GM12878 (cell line): ENCODE results near the gene HDAC3. TPM values are rescaled to one million over a fixed set of nuclear protein-coding genes. Genes with fewer than 3 reads are reported as not detected.

ENCODE experiments used
- BACH1 ChIP-seq: fragments of 450-650 bp; IDR thresholded peaks from 2 replicates; pipeline ENCODE4 v1.6.1; 2017; ENCODE audit warnings: mild to moderate bottlenecking, borderline replicate concordance
- BRCA1 ChIP-seq: IDR thresholded peaks from 2 replicates; pipeline ENCODE4 v1.6.1; 2011; ENCODE audit warnings: low read depth, low read length, improper control_type of control experiment
- CHD2 ChIP-seq: IDR thresholded peaks from 2 replicates; pipeline ENCODE4 v1.6.1; 2011; ENCODE audit warnings: low read depth, low read length, improper control_type of control experiment, borderline replicate concordance
- FOXK2 ChIP-seq: fragments of 450-650 bp; IDR thresholded peaks from 2 replicates; pipeline ENCODE4 v1.6.1; 2017; ENCODE audit warnings: mild to moderate bottlenecking, moderate library complexity
- JUNB ChIP-seq: IDR thresholded peaks from 2 replicates; pipeline ENCODE4 v1.6.1; 2016; ENCODE audit warnings: antibody characterized with exemption, mild to moderate bottlenecking
- LARP7 ChIP-seq: fragments of 450-650 bp; IDR thresholded peaks from 2 replicates; pipeline ENCODE4 v1.6.1; 2017; ENCODE audit warnings: mild to moderate bottlenecking
- MXI1 ChIP-seq: fragments of 150-350 bp; IDR thresholded peaks from 2 replicates; pipeline ENCODE4 v1.6.1; 2011; ENCODE audit warnings: low read depth, mild to moderate bottlenecking, inconsistent platforms, low read length, improper control_type of control experiment
- NFYA ChIP-seq: IDR thresholded peaks from 2 replicates; pipeline ENCODE4 v1.6.1; 2011; ENCODE audit warnings: low read depth, mild to moderate bottlenecking, low read length, improper control_type of control experiment, borderline replicate concordance
- NR2F1 ChIP-seq: fragments of 450-650 bp; conservative IDR thresholded peaks from 2 replicates; pipeline ENCODE4 v1.6.1; 2017; ENCODE audit warnings: mild to moderate bottlenecking
- POLR2AphosphoS2 ChIP-seq: IDR thresholded peaks from 2 replicates; pipeline ENCODE4 v1.6.1; 2011; ENCODE audit warnings: low read depth, mild to moderate bottlenecking, low read length, improper control_type of control experiment, moderate library complexity
- RAD21 ChIP-seq: IDR thresholded peaks from 2 replicates; pipeline ENCODE4 v1.6.1; 2011; ENCODE audit warnings: mild to moderate bottlenecking, low read depth, low read length, moderate library complexity; ENCODE audit not compliant: insufficient read depth
- RELA ChIP-seq: fragments of 450-650 bp; IDR thresholded peaks from 2 replicates; pipeline ENCODE4 v1.8.0; 2014; ENCODE audit warnings: borderline replicate concordance; ENCODE audit not compliant: partially characterized antibody
- YY1 ChIP-seq: IDR thresholded peaks from 2 replicates; pipeline ENCODE4 v1.6.1; 2011; ENCODE audit warnings: low read depth, mild to moderate bottlenecking, low read length
- ZNF207 ChIP-seq: fragments of 450-650 bp; IDR thresholded peaks from 2 replicates; pipeline ENCODE4 v1.6.1; 2014; ENCODE audit warnings: antibody characterized with exemption, mild to moderate bottlenecking, borderline replicate concordance
- polyA plus RNA-seq, 11 experiments: library from polyadenylated mRNA; depleted of rRNA in 4 of 11; unstranded in 6 of 11; stranded (reverse) in 5 of 11; fragments of >200 nt; fragmentation: Nextera tagmentation in 4 of 11; fragmentation: Illumina TruSeq in 1 of 11; extraction: Ambion mirVana in 4 of 11; extraction: Trizol in 1 of 11; gene quantifications; 1 replicate in 1 of 11; 2 replicates in 10 of 11; pipeline versions ENCODE4 v1.2.1 to v1.2.3, GENCODE V29; 2011 to 2016; ENCODE audit warnings: inconsistent platforms in 2 of 11, missing spikeins in 2 of 11, low read depth in 1 of 11
- total RNA-seq, 4 experiments: library from RNA; depleted of rRNA in 3 of 4; stranded (reverse); fragments of >200 nt in 3 of 4; fragmentation: Illumina TruSeq in 1 of 4; extraction: Trizol in 1 of 4; gene quantifications; 2 replicates each; pipeline versions ENCODE4 v1.2.1 to v1.2.3, GENCODE V29; 2013 to 2021
- TF ChIP-seq, protein P1 (sequence below): fragments of 150-350 bp; IDR thresholded peaks from 2 replicates; pipeline ENCODE4 v1.6.1; 2014; ENCODE audit warnings: mild to moderate bottlenecking, low read depth, low read length
- TF ChIP-seq, protein P2 (sequence below): fragments of 450-650 bp; IDR thresholded peaks from 2 replicates; pipeline ENCODE4 v1.6.1; 2017; ENCODE audit warnings: antibody characterized with exemption, mild to moderate bottlenecking, moderate library complexity
- TF ChIP-seq, protein P3 (sequence below): fragments of 450-650 bp; IDR thresholded peaks from 2 replicates; pipeline ENCODE4 v1.6.1; 2018; ENCODE audit warnings: borderline replicate concordance, mild to moderate bottlenecking; ENCODE audit not compliant: partially characterized antibody
- TF ChIP-seq, protein P4 (sequence below): IDR thresholded peaks from 2 replicates; pipeline ENCODE4 v1.6.1; 2012; ENCODE audit warnings: low read depth, low read length, improper control_type of control experiment
- TF ChIP-seq, protein P5 (sequence below): IDR thresholded peaks from 2 replicates; pipeline ENCODE4 v1.6.1; 2012; ENCODE audit warnings: mild to moderate bottlenecking, low read depth, low read length

The HDAC3 gene
- total and polyA plus RNA-seq, 10 of the 15 experiments (the other 5 are each of a cell fraction or from before 2014, with no cell fraction given) = 62.2 to 140 (median 112) TPM

DNA sequence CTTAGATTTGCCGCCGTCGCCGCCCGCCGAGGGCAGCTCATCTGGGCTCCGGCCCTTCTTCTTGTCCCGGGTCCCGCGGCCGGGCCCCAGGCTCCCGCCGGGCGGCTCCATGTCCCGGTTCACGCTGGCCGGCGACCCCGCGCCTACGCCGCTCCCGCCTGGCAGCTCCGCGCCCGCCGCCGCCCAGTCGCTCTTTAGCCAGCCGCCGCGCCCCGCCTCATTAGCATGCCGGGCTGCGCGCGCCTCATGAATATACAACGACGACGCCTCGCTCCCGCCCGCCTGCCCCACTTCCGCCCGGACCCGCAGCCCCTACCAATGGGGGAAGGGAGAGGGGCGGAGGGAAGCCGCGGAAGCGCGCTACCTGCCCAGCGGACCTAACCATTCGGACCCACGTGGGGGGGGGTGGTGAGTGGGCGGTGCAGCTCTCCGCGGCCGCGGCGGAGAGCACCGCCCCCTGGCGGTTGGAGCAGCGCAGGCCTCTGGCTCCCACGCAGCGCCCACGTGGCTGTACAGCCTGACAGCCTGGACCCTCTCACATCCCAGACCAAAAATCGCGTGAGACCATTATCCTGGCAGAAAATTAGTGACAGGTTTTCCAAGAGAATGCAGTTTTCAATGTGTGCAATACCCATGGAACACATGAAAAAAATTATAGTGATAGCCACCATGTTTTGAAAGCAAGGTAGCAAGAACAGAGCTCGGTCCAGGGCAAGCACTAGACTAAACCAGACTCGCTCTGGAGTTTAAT lies 17.7 kb downstream of the HDAC3 start, which contains the start of gene DIAPH1 (continued):
- TF ChIP-seq, protein P1, sequence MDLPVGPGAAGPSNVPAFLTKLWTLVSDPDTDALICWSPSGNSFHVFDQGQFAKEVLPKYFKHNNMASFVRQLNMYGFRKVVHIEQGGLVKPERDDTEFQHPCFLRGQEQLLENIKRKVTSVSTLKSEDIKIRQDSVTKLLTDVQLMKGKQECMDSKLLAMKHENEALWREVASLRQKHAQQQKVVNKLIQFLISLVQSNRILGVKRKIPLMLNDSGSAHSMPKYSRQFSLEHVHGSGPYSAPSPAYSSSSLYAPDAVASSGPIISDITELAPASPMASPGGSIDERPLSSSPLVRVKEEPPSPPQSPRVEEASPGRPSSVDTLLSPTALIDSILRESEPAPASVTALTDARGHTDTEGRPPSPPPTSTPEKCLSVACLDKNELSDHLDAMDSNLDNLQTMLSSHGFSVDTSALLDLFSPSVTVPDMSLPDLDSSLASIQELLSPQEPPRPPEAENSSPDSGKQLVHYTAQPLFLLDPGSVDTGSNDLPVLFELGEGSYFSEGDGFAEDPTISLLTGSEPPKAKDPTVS = peak; percentile 39; the same call in 1 of the 2 replicates
- TF ChIP-seq, protein P2, sequence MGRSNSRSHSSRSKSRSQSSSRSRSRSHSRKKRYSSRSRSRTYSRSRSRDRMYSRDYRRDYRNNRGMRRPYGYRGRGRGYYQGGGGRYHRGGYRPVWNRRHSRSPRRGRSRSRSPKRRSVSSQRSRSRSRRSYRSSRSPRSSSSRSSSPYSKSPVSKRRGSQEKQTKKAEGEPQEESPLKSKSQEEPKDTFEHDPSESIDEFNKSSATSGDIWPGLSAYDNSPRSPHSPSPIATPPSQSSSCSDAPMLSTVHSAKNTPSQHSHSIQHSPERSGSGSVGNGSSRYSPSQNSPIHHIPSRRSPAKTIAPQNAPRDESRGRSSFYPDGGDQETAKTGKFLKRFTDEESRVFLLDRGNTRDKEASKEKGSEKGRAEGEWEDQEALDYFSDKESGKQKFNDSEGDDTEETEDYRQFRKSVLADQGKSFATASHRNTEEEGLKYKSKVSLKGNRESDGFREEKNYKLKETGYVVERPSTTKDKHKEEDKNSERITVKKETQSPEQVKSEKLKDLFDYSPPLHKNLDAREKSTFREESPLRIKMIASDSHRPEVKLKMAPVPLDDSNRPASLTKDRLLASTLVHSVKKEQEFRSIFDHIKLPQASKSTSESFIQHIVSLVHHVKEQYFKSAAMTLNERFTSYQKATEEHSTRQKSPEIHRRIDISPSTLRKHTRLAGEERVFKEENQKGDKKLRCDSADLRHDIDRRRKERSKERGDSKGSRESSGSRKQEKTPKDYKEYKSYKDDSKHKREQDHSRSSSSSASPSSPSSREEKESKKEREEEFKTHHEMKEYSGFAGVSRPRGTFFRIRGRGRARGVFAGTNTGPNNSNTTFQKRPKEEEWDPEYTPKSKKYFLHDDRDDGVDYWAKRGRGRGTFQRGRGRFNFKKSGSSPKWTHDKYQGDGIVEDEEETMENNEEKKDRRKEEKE = peak; percentile 84
- TF ChIP-seq, protein P3, sequence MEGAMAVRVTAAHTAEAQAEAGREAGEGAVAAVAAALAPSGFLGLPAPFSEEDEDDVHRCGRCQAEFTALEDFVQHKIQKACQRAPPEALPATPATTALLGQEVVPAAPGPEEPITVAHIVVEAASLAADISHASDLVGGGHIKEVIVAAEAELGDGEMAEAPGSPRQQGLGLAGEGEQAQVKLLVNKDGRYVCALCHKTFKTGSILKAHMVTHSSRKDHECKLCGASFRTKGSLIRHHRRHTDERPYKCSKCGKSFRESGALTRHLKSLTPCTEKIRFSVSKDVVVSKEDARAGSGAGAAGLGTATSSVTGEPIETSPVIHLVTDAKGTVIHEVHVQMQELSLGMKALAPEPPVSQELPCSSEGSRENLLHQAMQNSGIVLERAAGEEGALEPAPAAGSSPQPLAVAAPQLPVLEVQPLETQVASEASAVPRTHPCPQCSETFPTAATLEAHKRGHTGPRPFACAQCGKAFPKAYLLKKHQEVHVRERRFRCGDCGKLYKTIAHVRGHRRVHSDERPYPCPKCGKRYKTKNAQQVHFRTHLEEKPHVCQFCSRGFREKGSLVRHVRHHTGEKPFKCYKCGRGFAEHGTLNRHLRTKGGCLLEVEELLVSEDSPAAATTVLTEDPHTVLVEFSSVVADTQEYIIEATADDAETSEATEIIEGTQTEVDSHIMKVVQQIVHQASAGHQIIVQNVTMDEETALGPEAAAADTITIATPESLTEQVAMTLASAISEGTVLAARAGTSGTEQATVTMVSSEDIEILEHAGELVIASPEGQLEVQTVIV = peak; percentile 86
- TF ChIP-seq RAD21 = peak; percentile 80
- TF ChIP-seq BACH1 = peak; percentile 65; the same call in 1 of the 2 replicates
- peak; percentile 91 for TF ChIP-seq CHD2
- TF ChIP-seq NR2F1 = peak; percentile 85
- TF ChIP-seq RELA = peak; percentile 56
- TF ChIP-seq LARP7 = peak; percentile 92
- no peak for TF ChIP-seq JUNB
- TF ChIP-seq BRCA1 = no peak; the same call in 1 of the 2 replicates
- peak; percentile 89 for TF ChIP-seq YY1
- TF ChIP-seq, protein P4, sequence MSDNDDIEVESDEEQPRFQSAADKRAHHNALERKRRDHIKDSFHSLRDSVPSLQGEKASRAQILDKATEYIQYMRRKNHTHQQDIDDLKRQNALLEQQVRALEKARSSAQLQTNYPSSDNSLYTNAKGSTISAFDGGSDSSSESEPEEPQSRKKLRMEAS = peak; percentile 98
- TF ChIP-seq NFYA = no peak
- peak; percentile 94 for TF ChIP-seq FOXK2
- TF ChIP-seq, protein P5, sequence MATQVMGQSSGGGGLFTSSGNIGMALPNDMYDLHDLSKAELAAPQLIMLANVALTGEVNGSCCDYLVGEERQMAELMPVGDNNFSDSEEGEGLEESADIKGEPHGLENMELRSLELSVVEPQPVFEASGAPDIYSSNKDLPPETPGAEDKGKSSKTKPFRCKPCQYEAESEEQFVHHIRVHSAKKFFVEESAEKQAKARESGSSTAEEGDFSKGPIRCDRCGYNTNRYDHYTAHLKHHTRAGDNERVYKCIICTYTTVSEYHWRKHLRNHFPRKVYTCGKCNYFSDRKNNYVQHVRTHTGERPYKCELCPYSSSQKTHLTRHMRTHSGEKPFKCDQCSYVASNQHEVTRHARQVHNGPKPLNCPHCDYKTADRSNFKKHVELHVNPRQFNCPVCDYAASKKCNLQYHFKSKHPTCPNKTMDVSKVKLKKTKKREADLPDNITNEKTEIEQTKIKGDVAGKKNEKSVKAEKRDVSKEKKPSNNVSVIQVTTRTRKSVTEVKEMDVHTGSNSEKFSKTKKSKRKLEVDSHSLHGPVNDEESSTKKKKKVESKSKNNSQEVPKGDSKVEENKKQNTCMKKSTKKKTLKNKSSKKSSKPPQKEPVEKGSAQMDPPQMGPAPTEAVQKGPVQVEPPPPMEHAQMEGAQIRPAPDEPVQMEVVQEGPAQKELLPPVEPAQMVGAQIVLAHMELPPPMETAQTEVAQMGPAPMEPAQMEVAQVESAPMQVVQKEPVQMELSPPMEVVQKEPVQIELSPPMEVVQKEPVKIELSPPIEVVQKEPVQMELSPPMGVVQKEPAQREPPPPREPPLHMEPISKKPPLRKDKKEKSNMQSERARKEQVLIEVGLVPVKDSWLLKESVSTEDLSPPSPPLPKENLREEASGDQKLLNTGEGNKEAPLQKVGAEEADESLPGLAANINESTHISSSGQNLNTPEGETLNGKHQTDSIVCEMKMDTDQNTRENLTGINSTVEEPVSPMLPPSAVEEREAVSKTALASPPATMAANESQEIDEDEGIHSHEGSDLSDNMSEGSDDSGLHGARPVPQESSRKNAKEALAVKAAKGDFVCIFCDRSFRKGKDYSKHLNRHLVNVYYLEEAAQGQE = no peak
- peak; percentile 65; the same call in 1 of the 2 replicates for TF ChIP-seq POLR2AphosphoS2
- TF ChIP-seq ZNF207 = peak; percentile 97
- peak; percentile 97 for TF ChIP-seq MXI1
